HG02884 (cell line): Measurements from ENCODE around the gene PTPRD.
A peak's percentile ranks its signal among the peaks of the same experiment; 100 is the strongest.

Experiments
- ATAC-seq: cut with Tn5 transposase; IDR thresholded peaks from one replicate; pipeline ENCODE4 v1.9.1; 2021; ENCODE audit warnings: mild to moderate bottlenecking, moderate library complexity; ENCODE audit not compliant: unreplicated experiment

The PTPRD gene

GRCh38 chr9:9905736-9906135 is 707.1 kb downstream of the PTPRD start:
- no peak for ATAC-seq

- ATAC-seq = no peak
These were observed 708.8 kb downstream of the PTPRD start for GRCh38 chr9:9904041-9904440.

GRCh38 chr9:9901624-9902023 is 711.2 kb downstream of the PTPRD start:
- no peak for ATAC-seq

- no peak for ATAC-seq
These were observed 719.0 kb downstream of the PTPRD start for GRCh38 chr9:9893837-9894236.

GRCh38 chr9:9892217-9892616 is 720.6 kb downstream of the PTPRD start:
- ATAC-seq = no peak

- no peak for ATAC-seq
These were observed 731.1 kb downstream of the PTPRD start for GRCh38 chr9:9881692-9882091.

- ATAC-seq = no peak
These were observed 738.5 kb downstream of the PTPRD start for GRCh38 chr9:9874270-9874669.

- no peak for ATAC-seq
These were observed 750.5 kb downstream of the PTPRD start for GRCh38 chr9:9862235-9862810.

- ATAC-seq = no peak
These were observed 757.4 kb downstream of the PTPRD start for GRCh38 chr9:9855177-9856078.

- no peak for ATAC-seq
These were observed 765.1 kb downstream of the PTPRD start for GRCh38 chr9:9847750-9848149.

GRCh38 chr9:9846557-9846956 is 766.2 kb downstream of the PTPRD start:
- peak; percentile 74 for ATAC-seq

- ATAC-seq = no peak
These were observed 792.4 kb downstream of the PTPRD start for GRCh38 chr9:9820436-9820835.

GRCh38 chr9:9819886-9820285 is 792.9 kb downstream of the PTPRD start:
- ATAC-seq = no peak

- ATAC-seq = no peak
These were observed 795.6 kb downstream of the PTPRD start for GRCh38 chr9:9817176-9817575.

- ATAC-seq = no peak
These were observed 808.7 kb downstream of the PTPRD start for GRCh38 chr9:9804109-9804508.

GRCh38 chr9:9799287-9799686 is 813.5 kb downstream of the PTPRD start:
- ATAC-seq = no peak

GRCh38 chr9:9792144-9792857 is 820.5 kb downstream of the PTPRD start:
- ATAC-seq = no peak

- ATAC-seq = no peak
These were observed 821.2 kb downstream of the PTPRD start for GRCh38 chr9:9791611-9792010.

GRCh38 chr9:9790216-9790872 is 822.5 kb downstream of the PTPRD start:
- peak; percentile 60 for ATAC-seq

GRCh38 chr9:9783711-9784110 is 829.1 kb downstream of the PTPRD start:
- ATAC-seq = no peak

GRCh38 chr9:9783211-9783610 is 829.6 kb downstream of the PTPRD start:
- ATAC-seq = no peak
